B cell (primary cell): ENCODE measurements around the gene NDUFA6.

Experiments
- CTCF ChIP-seq: fragments of 200-600 bp; IDR thresholded peaks from one replicate; pipeline ENCODE4 v1.8.0; 2022; ENCODE audit warnings: antibody characterized with exemption, mild to moderate bottlenecking
- EZH2 ChIP-seq: IDR thresholded peaks from 2 replicates; pipeline ENCODE4 v1.6.1; 2012; ENCODE audit warnings: borderline replicate concordance, low read depth, mild to moderate bottlenecking, moderate library complexity, low read length; ENCODE audit not compliant: insufficient read depth, poor library complexity, severe bottlenecking

- TF ChIP-seq CTCF: no peak
- TF ChIP-seq EZH2: no peak
These were observed 27.9 kb downstream of the NDUFA6 start for GRCh38 chr22:42062506-42063170.
